Lower leg skin (tissue), 4 donors: ENCODE results near the gene HMCN2. TPM values are rescaled to one million over a fixed set of nuclear protein-coding genes. Genes with fewer than 3 reads are reported as not detected.

ENCODE experiments used
- DNase-seq, 2 donors: peaks; one replicate each; pipeline ENCODE4 v3.0.0-alpha.2; 2019; ENCODE audit warnings: low spot score in 2 of 2
- H3K4me3 ChIP-seq: fragments of 200-600 bp; sonication (generic); 2 replicates; pipeline ENCODE4 v1.5.1; 2017; ENCODE audit warnings: mild to moderate bottlenecking, low read depth; ENCODE audit not compliant: poor library complexity, severe bottlenecking
- POLR2A ChIP-seq, 2 donors: fragments of 450-650 bp; IDR thresholded peaks; one replicate each; pipeline ENCODE4 v1.6.1; 2016 to 2017; ENCODE audit warnings: antibody characterized with exemption in 2 of 2, mild to moderate bottlenecking in 1 of 2, moderate library complexity in 1 of 2
- WGBS, 2 donors: methylation state at CpG; one replicate each; pipeline ENCODE4 v1.1.5; 2018; 5-methylcytosine and 5-hydroxymethylcytosine counted together
- intact Hi-C: fragments of 100-400 bp; cut with DNase I; formaldehyde crosslinking; loops from one replicate; pipeline ENCODE4 v1.15.0; 2023; ENCODE audit warnings: low total_unique reads
- total RNA-seq, 4 donors: library from RNA; depleted of rRNA; stranded (reverse); fragments of >200 nt; gene quantifications; one replicate each; pipeline ENCODE4 v1.1.0, GENCODE V29; 2016
- TF ChIP-seq, protein P1 (sequence below), 3 donors: fragments of 450-650 bp; IDR thresholded peaks; one replicate each; pipeline ENCODE4 v1.5.1; 2016; ENCODE audit warnings: antibody characterized with exemption in 3 of 3, mild to moderate bottlenecking in 3 of 3, moderate library complexity in 2 of 3

Gene HMCN2
- total RNA-seq, 4 donors from 2014 or later, result 1.9 to 4.3 (median 3.0) TPM

DNA sequence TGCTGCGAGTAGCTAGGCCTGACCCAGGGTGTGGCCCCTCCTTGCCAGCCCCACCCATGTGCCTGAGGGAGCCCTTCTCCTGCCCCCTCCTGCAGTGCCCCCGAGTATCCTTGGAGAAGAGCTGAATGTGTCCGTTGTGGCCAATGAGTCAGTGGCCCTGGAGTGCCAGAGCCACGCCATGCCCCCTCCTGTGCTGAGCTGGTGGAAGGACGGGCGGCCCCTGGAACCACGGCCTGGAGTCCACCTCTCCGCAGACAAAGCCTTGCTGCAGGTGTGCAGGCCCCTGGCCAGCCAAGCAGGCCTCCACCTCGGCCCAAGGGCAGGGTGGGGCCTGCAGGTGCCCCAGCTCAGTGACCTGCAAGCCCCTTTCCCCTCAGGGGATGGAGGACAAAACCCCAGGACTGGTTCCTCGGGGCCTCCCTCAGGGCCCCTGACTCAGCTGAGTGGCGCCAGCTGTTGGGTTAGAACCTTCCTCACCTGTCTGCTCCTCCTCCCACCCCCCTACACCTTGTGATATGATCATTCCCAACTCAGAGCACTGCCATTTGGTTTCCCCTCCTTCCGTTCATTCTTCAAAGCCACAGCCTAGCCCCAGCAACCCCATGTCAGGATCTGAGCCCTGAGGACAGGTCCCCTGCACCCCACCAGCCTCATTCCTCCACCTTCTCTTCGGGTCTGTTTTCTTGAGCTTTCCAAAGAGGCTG lies 99.2 kb downstream of the HMCN2 start:
- intact Hi-C loops, result no loop called here
- 69 to 73% methylated on average over 5 to 6 of the region's 13 CpGs for WGBS, 2 donors
- no peak for DNase-seq
- no peak for TF ChIP-seq POLR2A (IDR thresholded peaks at IDR 0.05)
- TF ChIP-seq, protein P1, sequence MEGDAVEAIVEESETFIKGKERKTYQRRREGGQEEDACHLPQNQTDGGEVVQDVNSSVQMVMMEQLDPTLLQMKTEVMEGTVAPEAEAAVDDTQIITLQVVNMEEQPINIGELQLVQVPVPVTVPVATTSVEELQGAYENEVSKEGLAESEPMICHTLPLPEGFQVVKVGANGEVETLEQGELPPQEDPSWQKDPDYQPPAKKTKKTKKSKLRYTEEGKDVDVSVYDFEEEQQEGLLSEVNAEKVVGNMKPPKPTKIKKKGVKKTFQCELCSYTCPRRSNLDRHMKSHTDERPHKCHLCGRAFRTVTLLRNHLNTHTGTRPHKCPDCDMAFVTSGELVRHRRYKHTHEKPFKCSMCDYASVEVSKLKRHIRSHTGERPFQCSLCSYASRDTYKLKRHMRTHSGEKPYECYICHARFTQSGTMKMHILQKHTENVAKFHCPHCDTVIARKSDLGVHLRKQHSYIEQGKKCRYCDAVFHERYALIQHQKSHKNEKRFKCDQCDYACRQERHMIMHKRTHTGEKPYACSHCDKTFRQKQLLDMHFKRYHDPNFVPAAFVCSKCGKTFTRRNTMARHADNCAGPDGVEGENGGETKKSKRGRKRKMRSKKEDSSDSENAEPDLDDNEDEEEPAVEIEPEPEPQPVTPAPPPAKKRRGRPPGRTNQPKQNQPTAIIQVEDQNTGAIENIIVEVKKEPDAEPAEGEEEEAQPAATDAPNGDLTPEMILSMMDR (IDR thresholded peaks at IDR 0.05), result no peak
- H3K4me3 ChIP-seq, result no peak overlapping the region

DNA sequence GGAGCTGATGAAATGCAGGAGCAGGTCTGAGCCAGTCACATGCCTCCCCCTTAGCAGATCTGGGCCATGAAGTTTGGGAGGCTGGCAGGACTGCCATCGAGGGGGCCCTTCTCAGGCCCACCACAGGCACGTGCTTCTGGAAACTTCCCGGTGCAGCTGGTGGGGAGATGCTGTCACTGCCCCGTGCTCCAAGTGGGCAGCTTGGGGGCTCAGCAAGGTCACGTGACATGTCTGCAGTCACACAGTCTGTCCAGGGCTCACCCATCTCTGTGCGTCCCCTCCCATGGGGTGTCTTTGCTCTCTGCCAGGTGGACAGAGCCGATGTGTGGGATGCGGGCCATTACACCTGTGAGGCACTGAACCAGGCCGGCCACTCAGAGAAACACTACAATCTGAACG lies 99.8 kb downstream of the HMCN2 start:
- TF ChIP-seq, protein P1 (IDR thresholded peaks at IDR 0.05), result no peak
- no peak for TF ChIP-seq POLR2A (IDR thresholded peaks at IDR 0.05)
- WGBS, 2 donors, result 75 to 82% methylated on average over 9 to 10 of the region's 10 CpGs
- H3K4me3 ChIP-seq, result no peak overlapping the region
- intact Hi-C loops, result no loop called here
- no peak for DNase-seq

DNA sequence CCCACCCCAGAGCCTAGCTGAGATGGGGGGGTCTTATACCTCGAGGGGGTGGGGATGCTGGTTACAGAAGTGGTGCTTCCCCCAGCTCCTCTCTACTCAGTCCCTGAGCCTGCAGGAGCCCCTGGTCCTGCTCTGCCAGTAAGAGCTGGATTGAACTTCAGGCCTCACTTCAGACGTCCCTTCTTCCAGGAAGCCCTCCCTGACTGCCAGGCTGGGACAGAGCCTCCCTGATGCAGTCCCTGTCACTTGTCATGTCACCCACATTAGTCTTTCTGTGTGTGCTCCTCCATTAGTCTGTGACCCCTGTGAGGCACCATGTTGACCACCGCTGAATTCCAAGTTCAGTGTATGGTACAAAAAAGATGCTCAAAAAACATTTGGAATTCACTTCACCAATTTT lies 100.5 kb downstream of the HMCN2 start:
- no peak overlapping the region for H3K4me3 ChIP-seq
- WGBS, 2 donors, result 93 to 99% methylated on average over 3 of the region's 3 CpGs
- no peak for DNase-seq
- intact Hi-C loops, result no loop called here
- no peak for TF ChIP-seq POLR2A (IDR thresholded peaks at IDR 0.05)
- TF ChIP-seq, protein P1 (IDR thresholded peaks at IDR 0.05), result no peak

DNA sequence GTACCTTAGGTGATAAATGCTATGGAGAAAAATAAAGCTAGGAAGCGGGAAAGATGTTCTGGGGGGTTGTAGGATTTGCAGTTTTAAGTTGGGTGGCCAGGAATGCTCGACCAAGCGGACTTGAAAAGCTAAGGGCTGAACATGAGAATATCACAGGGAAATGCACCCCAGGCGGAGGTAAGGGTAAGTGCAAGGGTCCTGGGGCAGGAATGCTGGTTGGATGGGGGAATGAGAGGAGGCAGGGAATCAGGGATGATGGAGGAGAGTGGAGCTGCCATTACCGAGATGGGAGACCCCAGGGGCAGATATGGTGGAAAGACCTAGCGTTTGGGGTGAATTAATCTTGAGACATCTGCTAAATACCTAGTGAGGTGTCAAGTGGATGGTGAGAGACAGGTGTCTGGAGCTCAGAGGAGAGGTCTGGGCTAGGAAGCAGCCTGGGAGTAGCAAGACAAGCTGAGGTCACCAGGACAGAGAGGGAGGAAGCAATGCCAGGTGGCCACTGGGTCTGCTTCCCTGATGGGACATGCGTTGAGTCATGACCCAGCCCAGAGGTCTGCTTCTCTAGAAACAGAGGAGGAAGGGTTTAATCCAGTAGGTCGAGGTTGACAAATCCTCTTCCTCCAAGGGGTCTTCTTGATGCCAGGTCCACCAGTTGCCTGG lies 101.5 kb downstream of the HMCN2 start:
- H3K4me3 ChIP-seq, result no peak overlapping the region
- 87 to 95% methylated on average over 8 of the region's 8 CpGs for WGBS, 2 donors
- DNase-seq, result no peak
- intact Hi-C loops, result no loop called here
- TF ChIP-seq, protein P1 (IDR thresholded peaks at IDR 0.05), result no peak
- TF ChIP-seq POLR2A (IDR thresholded peaks at IDR 0.05), result no peak

DNA sequence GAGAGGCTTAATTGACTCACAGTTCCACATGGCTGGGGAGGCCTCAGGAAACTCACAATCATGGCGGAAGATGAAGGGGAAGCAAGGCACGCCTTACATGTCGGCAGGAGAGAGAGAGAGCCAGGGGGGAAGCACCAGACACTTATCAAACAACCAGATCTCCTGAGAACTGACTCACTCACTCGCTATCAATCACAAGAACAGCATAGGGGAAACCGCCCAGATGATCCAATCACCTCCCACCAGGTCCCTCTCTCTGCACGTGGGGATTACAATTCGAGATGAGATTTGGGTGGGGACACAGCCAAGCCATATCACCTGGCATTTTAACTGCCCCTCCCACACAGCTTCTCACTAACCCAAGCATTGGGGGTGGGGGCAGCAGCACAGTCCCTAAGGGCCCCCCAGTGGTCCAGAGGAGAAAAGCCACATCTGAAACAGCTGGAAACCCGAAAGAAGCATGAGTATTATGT lies 103.1 kb downstream of the HMCN2 start:
- TF ChIP-seq, protein P1 (IDR thresholded peaks at IDR 0.05), result no peak
- no peak for TF ChIP-seq POLR2A (IDR thresholded peaks at IDR 0.05)
- H3K4me3 ChIP-seq, result no peak overlapping the region
- DNase-seq, result no peak
- intact Hi-C loops, result no loop called here
- 32 to 36% methylated on average over 8 of the region's 8 CpGs for WGBS, 2 donors
